OCI-LY1 (cell line): ENCODE measurements around the gene SLC35F3.

Experiments used
- H2AFZ ChIP-seq: fragments of 200-600 bp; sonication (generic), shearing (Covaris generic); 2 replicates; pipeline ENCODE4 v1.6.0; 2014; ENCODE audit warnings: antibody characterized with exemption, mild to moderate bottlenecking, low read length
- H3F3A ChIP-seq: fragments of 200-600 bp; sonication (generic), shearing (Covaris generic); 2 replicates; pipeline ENCODE4 v1.6.0; 2014; ENCODE audit warnings: mild to moderate bottlenecking, antibody characterized with exemption, low read length, moderate library complexity; ENCODE audit not compliant: insufficient read depth
- H3K27ac ChIP-seq: fragments of 200-600 bp; sonication (generic); 2 replicates; pipeline ENCODE4 v1.5.1; 2014; ENCODE audit warnings: low read length, mixed run types, mild to moderate bottlenecking, low read depth; ENCODE audit not compliant: poor library complexity, severe bottlenecking
- H3K27me3 ChIP-seq: fragments of 200-600 bp; sonication (generic); 2 replicates; pipeline ENCODE4 v1.6.0; 2014; ENCODE audit warnings: antibody characterized with exemption, mild to moderate bottlenecking, low read length, moderate library complexity; ENCODE audit not compliant: insufficient read depth
- H3K36me3 ChIP-seq: fragments of 200-600 bp; sonication (generic); 2 replicates; pipeline ENCODE4 v1.6.1; 2014; ENCODE audit warnings: mild to moderate bottlenecking, antibody characterized with exemption, low read length, moderate library complexity, mixed read lengths; ENCODE audit not compliant: insufficient read depth
- H3K4me1 ChIP-seq: fragments of 200-600 bp; sonication (generic); 2 replicates; pipeline ENCODE4 v1.5.1; 2014; ENCODE audit warnings: mild to moderate bottlenecking, low read length, moderate library complexity; ENCODE audit not compliant: insufficient read depth, severe bottlenecking
- H3K4me2 ChIP-seq: fragments of 200-600 bp; sonication (generic), shearing (Covaris generic); 2 replicates; pipeline ENCODE4 v1.6.1; 2014; ENCODE audit warnings: low read length
- H3K4me3 ChIP-seq: fragments of 200-600 bp; sonication (generic); 2 replicates; pipeline ENCODE4 v1.5.1; 2014; ENCODE audit warnings: low read length, low read depth, mild to moderate bottlenecking, mixed read lengths; ENCODE audit not compliant: poor library complexity, severe bottlenecking
- H3K79me2 ChIP-seq: fragments of 200-600 bp; shearing (Covaris generic); 2 replicates; pipeline ENCODE4 v1.6.1; 2016; ENCODE audit warnings: mixed run types, low read length, mixed read lengths; ENCODE audit not compliant: insufficient read depth
- H3K9ac ChIP-seq: fragments of 200-600 bp; sonication (generic), shearing (Covaris generic); 2 replicates; pipeline ENCODE4 v1.6.1; 2014; ENCODE audit warnings: mild to moderate bottlenecking, low read length, mixed read lengths
- H3K9me2 ChIP-seq: fragments of 200-600 bp; sonication (generic), shearing (Covaris generic); 2 replicates; pipeline ENCODE4 v1.6.1; 2014; ENCODE audit warnings: low read depth, mild to moderate bottlenecking, low read length, mixed read lengths
- H3K9me3 ChIP-seq: fragments of 200-600 bp; shearing (Covaris generic); 2 replicates; pipeline ENCODE4 v1.6.1; 2014; ENCODE audit warnings: low read length, mixed read lengths
- H4K20me1 ChIP-seq: fragments of 200-600 bp; sonication (generic), shearing (Covaris generic); 2 replicates; pipeline ENCODE4 v1.6.0; 2016; ENCODE audit warnings: mild to moderate bottlenecking, low read length; ENCODE audit not compliant: insufficient read depth
- CTCF ChIP-seq: fragments of 200-600 bp; sonication (generic), shearing (Covaris generic); IDR thresholded peaks from 2 replicates; pipeline ENCODE4 v1.5.1; 2017; ENCODE audit warnings: mild to moderate bottlenecking, antibody characterized with exemption, low read length, moderate library complexity, mixed read lengths
- EZH2 ChIP-seq: fragments of 200-600 bp; sonication (generic), shearing (Covaris generic); IDR thresholded peaks from 2 replicates; pipeline ENCODE4 v1.8.0; 2017; ENCODE audit warnings: borderline replicate concordance, mixed run types, mild to moderate bottlenecking, antibody characterized with exemption, low read length, moderate library complexity, mixed read lengths

Gene SLC35F3

GRCh38 chr1:234336359-234336758 is 431.9 kb downstream of the SLC35F3 start:
- H3K27me3 ChIP-seq: no peaks in the 10 kb centered on the region
- H3K9me2 ChIP-seq: no peaks in the 10 kb centered on the region
- H3F3A ChIP-seq: 0 out of 2 replicates have a peak, but pooled peaks cover 3% of the 10 kb centered on the region
- no peaks in the 10 kb centered on the region for H4K20me1 ChIP-seq
- no peak overlapping the region for H3K27ac ChIP-seq
- no peaks in the 10 kb centered on the region for H3K4me1 ChIP-seq
- TF ChIP-seq EZH2: no peak
- TF ChIP-seq CTCF: no peak
- H3K4me2 ChIP-seq: no peak overlapping the region
- no peaks in the 10 kb centered on the region for H3K36me3 ChIP-seq
- no peaks in the 10 kb centered on the region for H3K79me2 ChIP-seq
- no peak overlapping the region for H3K4me3 ChIP-seq
- no peak overlapping the region for H3K9ac ChIP-seq
- H3K9me3 ChIP-seq: peaks cover 26% of the 10 kb centered on the region
- no peak overlapping the region for H2AFZ ChIP-seq

GRCh38 chr1:234337233-234337632 is 432.8 kb downstream of the SLC35F3 start:
- Histone ChIP-seq H3K27me3 (no peaks in the 10 kb centered on the region), H3K79me2 (no peaks in the 10 kb centered on the region), H3K9me3 (peaks cover 26% of the 10 kb centered on the region), H3K4me2 (no peak overlapping the region), H3K4me1 (no peaks in the 10 kb centered on the region), H3K36me3 (no peaks in the 10 kb centered on the region), H2AFZ (no peak overlapping the region), H4K20me1 (no peaks in the 10 kb centered on the region), H3K9me2 (no peaks in the 10 kb centered on the region), H3K4me3 (no peak overlapping the region), H3K9ac (no peak overlapping the region), H3F3A (0 out of 2 replicates have a peak, but pooled peaks cover 3% of the 10 kb centered on the region), H3K27ac (no peak overlapping the region)
- TF ChIP-seq CTCF (no peak), EZH2 (no peak)

- H3K4me2 ChIP-seq: no peak overlapping the region
- H2AFZ ChIP-seq: no peak overlapping the region
- TF ChIP-seq CTCF: no peak
- TF ChIP-seq EZH2: no peak
- no peaks in the 10 kb centered on the region for H3K4me1 ChIP-seq
- H3K36me3 ChIP-seq: no peaks in the 10 kb centered on the region; the same call in 1 of the 2 replicates
- H3K9ac ChIP-seq: no peak overlapping the region
- no peaks in the 10 kb centered on the region for H3K9me2 ChIP-seq
- no peak overlapping the region for H3K4me3 ChIP-seq
- H4K20me1 ChIP-seq: no peaks in the 10 kb centered on the region
- H3F3A ChIP-seq: no peaks in the 10 kb centered on the region
- no peaks in the 10 kb centered on the region for H3K79me2 ChIP-seq
- H3K9me3 ChIP-seq: peaks cover 26% of the 10 kb centered on the region
- H3K27me3 ChIP-seq: no peaks in the 10 kb centered on the region
- no peak overlapping the region for H3K27ac ChIP-seq
Measured at GRCh38 chr1:234340528-234340927, 436.1 kb downstream of the SLC35F3 start.
